IPS-NIHi11 (cell line): ENCODE data around the gene B3GALT5.
"Not testable (repeated sequence)": the region's sequence is repeated elsewhere in the genome, so short reads cannot be mapped to it uniquely, and the experiment has no call there.

Experiments used
- DNase-seq: peaks from one replicate; pipeline ENCODE4 v3.0.0; 2012; ENCODE audit warnings: mixed read lengths, low spot score

B3GALT5 gene

DNA sequence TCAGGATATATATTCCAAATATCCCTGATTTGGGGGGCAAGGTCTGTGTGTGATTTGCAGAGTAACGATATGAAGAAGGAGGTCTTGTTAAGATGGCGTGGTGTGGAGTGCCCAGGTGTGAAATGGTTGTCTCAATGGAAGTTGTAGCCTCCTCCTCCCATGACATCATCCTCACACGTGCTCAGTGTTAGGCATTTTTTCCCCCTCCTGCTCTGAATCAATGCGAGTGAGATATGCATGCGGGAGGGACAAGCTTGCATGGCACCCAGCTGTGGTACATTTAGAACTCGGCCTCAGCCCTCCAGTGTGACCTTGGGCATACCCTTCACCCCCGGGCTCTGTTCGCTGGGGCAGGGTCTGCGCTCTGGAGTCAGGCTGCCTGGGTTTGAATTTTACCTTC is 55.6 kb downstream of the B3GALT5 start:
- no peak for DNase-seq

DNA sequence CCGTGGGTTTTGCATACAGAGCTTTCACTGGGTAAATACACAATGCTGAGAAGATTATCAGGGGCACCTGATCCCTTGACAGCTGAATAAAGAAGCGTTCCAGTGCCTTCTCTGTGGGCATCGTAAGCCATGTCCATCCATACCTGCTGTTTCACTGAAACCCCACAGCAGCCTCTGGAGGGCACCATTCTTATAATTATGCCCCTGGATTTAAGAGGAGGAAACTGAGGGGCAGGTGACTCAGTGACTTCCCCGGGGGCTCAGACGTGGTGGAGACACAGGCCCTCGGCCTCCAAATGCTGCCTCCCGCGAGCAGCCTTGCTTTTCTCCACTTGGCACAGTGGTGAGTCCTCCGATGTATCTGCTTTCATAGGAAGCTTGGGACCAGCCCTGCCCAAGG is 56.7 kb downstream of the B3GALT5 start:
- no peak for DNase-seq

- DNase-seq: no peak
Measured at GRCh38 chr21:39669976-39670661, 57.4 kb downstream of the B3GALT5 start.

GRCh38 chr21:39670701-39671100 is 58.0 kb downstream of the B3GALT5 start:
- no peak for DNase-seq

DNA sequence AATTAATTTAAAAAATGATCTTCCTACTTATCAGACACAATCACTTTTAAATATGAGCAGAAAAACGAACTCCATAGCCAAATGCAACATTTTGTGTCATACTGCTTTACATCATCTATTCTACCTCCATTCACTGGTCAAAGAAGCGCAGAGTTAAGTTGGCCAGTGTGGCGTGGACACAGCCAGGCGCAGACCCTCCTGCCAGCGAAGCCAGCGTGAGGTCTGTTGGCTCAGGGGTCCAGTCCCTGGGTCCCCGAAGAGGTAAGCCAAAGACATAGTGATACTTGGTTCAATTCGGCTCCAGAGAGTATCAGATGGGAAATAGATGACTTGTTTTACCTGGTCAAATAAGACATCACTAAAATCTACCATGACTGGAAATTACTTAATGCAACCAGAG is 59.2 kb downstream of the B3GALT5 start:
- DNase-seq: no peak

DNA sequence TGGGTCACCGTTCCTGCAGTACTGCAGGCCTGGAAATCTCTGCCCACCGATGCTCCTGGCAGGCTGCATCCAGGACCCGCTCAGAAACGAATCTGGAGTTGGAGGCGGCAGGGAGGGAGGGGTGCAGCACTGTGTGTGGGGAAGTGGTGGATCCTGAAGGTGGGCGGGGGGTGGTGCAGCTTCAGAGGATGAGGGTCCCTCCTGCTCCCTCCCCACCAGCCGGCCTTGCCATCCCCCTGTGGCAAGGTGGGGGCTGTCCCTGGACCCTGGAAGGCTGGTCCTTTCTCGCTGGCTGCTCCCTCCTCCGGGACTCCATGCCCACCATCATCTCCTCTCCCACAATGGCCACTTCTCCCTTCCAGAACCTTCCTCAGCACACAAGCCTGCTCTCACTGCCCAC is 60.4 kb downstream of the B3GALT5 start:
- DNase-seq: no peak

- no peak for DNase-seq
Measured at GRCh38 chr21:39673736-39674135, 61.0 kb downstream of the B3GALT5 start.

DNA sequence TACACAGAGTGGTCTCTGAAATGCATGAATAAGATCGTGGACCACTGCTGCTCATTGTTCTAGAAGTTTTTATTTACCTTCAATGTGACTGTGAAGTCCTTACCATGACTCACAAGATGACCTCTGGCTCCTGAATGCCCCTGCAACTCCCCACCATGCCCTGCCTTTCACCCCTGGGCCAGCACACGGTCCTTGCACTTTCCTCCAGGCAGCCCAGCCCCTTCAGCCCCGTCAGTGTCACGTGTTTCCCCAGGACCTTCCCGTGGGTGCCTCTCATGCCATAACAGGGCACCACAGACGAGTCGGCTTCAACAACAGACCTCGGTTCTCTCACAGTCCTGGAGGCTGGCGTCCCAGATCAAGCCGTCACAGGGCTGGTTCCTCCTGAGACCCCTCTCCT is 62.1 kb downstream of the B3GALT5 start:
- DNase-seq: no peak

DNA sequence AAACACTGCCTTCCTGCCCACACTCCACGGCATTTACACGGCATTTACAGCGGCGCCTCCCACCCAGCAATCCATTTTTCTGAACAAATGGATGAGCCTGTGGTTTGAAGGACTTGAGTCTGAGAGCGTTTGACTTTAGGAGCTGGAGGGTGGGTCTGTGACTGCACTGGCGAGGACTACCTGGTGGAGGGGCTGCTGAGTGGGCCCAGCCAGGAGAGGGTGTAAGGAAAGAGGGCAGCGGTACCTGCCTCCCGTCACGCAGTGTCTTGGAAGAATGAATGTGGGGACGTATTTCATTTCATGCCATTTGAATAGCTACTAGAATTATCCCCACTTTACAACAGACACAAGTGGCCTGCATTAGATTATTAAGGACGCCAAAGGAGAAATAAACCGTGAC is 62.9 kb downstream of the B3GALT5 start:
- peak; percentile 45 for DNase-seq

DNA sequence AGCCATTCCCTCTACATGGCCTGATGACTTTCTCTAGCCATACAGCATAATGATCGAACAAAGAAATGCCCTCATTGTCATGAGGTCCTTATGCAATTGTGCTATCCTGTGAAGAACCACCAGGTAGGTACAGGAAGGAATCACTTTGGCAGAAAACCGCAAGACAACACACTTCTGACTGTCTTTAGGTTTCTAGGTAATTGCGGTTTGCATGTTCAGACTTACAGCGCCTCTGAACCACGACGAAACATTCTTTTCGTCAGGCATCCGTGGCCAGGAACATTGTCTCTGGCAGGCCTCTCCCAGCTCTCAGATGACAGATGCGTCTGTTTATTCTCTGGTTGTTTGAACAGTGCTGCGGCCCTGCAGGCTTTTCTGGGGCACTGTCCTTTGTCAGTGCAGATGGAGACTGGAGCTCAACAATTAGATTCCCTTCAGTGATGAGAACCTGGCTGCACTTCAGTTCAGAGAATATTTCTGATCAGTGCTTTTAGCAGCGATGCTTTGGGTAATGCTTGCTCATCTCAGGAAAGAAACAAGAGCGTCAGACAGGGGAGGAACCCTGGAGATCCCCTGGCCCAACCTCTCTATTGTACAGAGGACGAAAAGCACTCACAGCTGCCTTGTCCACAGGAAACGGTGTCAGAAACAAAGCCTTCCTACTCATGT is 63.4 kb downstream of the B3GALT5 start:
- DNase-seq: peak; percentile 40

GRCh38 chr21:39680216-39680615 is 67.5 kb downstream of the B3GALT5 start:
- DNase-seq: no peak

DNA sequence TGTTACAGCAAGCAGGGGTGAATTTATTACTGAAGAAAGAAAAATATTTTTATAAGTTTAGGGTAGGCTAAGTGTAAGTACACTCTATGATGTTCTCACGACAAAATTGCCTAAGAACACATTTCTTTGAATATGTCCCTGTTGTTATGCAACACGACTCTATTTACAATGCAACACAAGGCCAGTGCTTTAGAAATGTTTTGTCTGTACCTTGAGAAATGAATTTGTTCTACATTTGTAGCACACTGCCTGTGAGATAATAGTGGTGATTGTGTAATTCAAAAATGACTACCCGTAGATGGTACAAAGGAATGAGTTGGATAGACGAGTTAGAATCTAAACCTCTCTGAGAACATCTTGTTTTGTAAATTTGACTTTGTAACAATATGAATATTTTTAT is 68.5 kb downstream of the B3GALT5 start:
- no peak for DNase-seq

DNA sequence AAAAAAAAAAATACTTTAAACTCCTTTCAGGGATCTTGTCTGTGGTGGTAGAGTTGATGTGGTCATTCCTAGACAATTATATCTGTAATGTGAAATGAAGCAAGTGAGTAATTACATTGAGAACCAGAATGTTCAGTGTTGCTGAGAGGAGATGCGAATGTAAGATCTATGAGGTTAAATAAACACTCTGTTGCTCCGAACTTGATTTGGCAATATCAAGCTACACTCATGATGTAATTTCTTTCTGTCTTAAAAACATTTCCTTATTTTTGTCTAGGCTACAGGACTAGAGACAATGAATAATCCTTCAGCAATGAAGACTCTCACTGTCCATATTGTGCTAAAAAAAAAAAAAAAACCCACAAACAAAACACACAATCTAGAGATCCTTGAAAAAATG is 69.1 kb downstream of the B3GALT5 start:
- no peak for DNase-seq

DNA sequence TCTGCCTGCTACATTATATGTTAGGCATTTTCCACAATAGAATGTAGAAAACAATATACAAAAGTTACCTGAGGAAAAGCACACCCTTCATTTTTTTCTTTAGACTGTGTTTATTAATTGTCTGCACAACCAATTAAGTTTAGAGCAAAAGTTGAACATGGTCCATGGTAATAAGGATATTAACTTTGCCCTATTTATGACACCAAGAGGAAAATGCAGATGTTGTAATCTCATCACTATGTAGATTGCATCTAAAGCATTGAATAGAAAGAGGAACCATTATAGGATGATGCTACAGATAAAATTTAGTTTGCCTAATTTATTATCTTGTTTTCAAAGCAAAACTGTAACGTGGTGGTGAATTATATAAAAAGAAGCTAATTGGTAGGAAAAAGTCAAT is 72.5 kb downstream of the B3GALT5 start:
- DNase-seq: no peak

GRCh38 chr21:39685991-39686390 is 73.3 kb downstream of the B3GALT5 start:
- DNase-seq: no peak

GRCh38 chr21:39686646-39687468 is 74.1 kb downstream of the B3GALT5 start:
- no peak for DNase-seq

DNA sequence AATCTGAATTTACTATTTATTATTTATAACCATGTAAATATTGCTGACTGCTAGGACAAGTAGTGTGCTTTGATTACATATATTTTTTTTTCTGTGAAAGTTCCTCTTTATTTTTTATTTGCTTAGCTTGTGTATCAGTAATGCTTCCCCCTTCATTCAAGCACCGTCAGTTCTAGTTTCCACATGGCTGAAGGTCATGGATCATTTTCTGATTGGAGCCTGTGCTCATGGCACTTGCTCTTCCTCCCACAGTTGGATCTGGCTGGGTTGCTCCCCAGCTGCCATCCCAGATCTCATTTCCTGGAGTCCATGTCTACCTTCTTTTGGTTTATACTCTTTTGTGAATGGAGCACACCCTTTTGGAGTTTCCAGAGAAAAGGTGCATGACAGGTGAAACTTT is 75.3 kb downstream of the B3GALT5 start:
- no peak for DNase-seq

- not testable (repeated sequence) for DNase-seq
Measured at GRCh38 chr21:39689860-39690259, 77.1 kb downstream of the B3GALT5 start.

DNA sequence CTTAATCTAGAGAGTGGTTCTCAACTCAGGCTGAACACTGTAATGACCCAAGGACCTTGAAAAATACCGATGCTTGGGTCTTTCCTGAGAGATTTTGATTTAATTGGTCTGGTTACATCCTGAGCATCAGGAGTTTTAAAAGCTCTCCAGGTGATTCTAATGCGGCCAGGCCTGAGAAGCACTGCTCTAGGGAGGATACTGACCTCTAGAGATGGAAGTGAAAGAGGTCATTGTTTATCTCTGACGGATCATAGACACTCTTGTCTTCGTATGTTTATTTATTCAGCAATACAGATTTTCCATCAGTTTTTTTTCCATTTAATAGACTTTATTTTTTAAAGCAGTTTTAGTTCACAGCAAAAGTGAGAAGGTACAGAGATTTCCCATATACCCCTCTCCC is 77.7 kb downstream of the B3GALT5 start:
- no peak for DNase-seq

DNA sequence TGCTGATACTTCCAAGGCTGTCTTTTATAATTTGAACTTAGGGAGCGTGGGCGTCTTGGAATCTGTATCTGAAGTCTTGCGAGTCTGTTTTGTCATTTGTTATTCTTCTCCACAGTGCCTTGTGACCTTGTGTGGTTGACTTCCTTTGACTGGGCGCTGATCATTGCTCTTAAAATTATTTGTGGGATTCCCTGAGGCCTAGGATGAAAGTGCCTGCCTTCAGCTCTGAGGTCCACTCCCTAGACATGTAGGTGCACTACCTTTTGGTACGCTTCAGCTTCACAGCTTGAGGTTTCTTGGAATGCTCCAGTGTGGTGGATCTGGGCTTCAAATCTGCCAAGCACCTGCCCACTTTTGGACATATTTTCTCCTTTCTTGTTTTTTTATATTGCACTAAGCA is 82.0 kb downstream of the B3GALT5 start:
- DNase-seq: no peak

GRCh38 chr21:39696196-39696595 is 83.5 kb downstream of the B3GALT5 start:
- no peak for DNase-seq

DNA sequence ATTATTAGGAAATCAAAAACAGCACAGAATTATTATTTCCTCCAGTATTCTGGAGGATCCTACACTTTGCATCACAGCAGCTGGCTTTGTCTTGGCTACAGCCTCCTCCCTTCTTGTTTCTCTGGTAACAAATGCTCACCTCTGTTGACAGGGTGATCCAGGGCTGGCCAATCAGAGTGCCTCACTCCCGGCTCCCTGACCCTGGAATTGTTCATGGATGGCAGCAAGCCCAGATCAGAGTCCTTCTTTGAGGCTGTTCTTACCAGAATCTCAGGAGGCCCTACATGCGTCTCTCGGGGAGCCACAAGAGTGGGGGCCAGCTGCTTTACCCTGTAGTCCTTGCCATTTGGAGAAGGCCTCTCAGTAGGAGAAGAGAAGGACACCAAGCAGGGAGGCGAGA is 83.9 kb downstream of the B3GALT5 start:
- DNase-seq: peak; percentile 54

DNA sequence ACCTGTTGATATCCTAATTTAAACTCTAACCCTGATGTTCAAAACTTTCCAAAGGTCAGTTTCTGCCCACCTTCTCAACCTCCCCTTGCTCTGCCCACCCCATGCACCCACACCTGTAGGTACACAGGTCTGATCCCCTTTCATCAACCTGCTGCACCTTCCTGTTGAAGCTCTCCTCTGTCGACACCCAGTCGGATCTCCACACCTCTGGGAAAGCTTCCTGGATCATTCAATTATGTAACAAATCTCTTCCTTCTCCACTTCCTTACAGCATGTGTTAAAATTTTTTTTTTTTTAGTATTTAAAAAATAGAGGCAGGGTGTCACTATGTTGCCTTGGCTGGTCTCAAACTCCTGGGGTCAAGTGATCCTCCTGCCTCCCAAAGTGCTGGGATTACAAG is 87.6 kb downstream of the B3GALT5 start:
- DNase-seq: no peak
